Astrocyte (in vitro differentiated cells and primary cell): Measurements from ENCODE around the gene TRMT1. TPM values are rescaled to one million over a fixed set of nuclear protein-coding genes. Genes with fewer than 3 reads are reported as not detected.
A peak's percentile ranks its signal among the peaks of the same experiment; 100 is the strongest.

ENCODE experiments used
- DNase-seq: peaks from one replicate; pipeline ENCODE4 v3.0.0-alpha.2; 2010; ENCODE audit warnings: low read depth
- FAIRE-seq: peaks from 2 replicates; lab custom pipeline; 2011; peaks lifted over from hg19 to GRCh38; lab: Jason Lieb, UNC
- H2AFZ ChIP-seq: 2 replicates; pipeline ENCODE4 v1.6.0; 2012; ENCODE audit warnings: low read depth, low read length, inconsistent platforms
- H3K27ac ChIP-seq: 2 replicates; pipeline ENCODE4 v1.5.1; 2011; ENCODE audit warnings: low read depth, low read length, inconsistent platforms
- H3K27me3 ChIP-seq: 2 replicates; pipeline ENCODE4 v1.6.0; 2011; ENCODE audit warnings: low read length, inconsistent platforms; ENCODE audit not compliant: insufficient read depth
- H3K36me3 ChIP-seq: 2 replicates; pipeline ENCODE4 v1.5.1; 2011; ENCODE audit warnings: low read length, inconsistent platforms; ENCODE audit not compliant: insufficient read depth
- H3K4me1 ChIP-seq: 2 replicates; pipeline ENCODE4 v1.5.1; 2011; ENCODE audit warnings: low read length, inconsistent platforms; ENCODE audit not compliant: insufficient read depth
- H3K4me2 ChIP-seq: 2 replicates; pipeline ENCODE4 v1.6.0; 2012; ENCODE audit warnings: low read length, inconsistent platforms
- H3K4me3 ChIP-seq: 2 replicates; pipeline ENCODE4 v1.5.1; 2011; ENCODE audit warnings: low read depth, mild to moderate bottlenecking, low read length, inconsistent platforms; ENCODE audit not compliant: insufficient read depth
- H3K79me2 ChIP-seq: 2 replicates; pipeline ENCODE4 v1.6.0; 2012; ENCODE audit warnings: mild to moderate bottlenecking, low read length, inconsistent platforms; ENCODE audit not compliant: insufficient read depth
- H3K9ac ChIP-seq: 2 replicates; pipeline ENCODE4 v1.6.0; 2012; ENCODE audit warnings: mild to moderate bottlenecking, low read length, inconsistent platforms
- H3K9me3 ChIP-seq: 2 replicates; pipeline ENCODE4 v1.5.1; 2012; ENCODE audit warnings: low read depth, mild to moderate bottlenecking, low read length, inconsistent platforms; ENCODE audit not compliant: insufficient read depth
- H4K20me1 ChIP-seq: 2 replicates; pipeline ENCODE4 v1.6.0; 2012; ENCODE audit warnings: low read length, inconsistent platforms; ENCODE audit not compliant: insufficient read depth
- H3K27ac Mint-ChIP-seq: one replicate; pipeline ENCODE4 v1.8.0; 2021; ENCODE audit warnings: mild to moderate bottlenecking, mixed read lengths; ENCODE audit not compliant: unreplicated experiment
- H3K27me3 Mint-ChIP-seq: one replicate; pipeline ENCODE4 v1.8.0; 2021; ENCODE audit warnings: low read depth, mixed read lengths; ENCODE audit not compliant: unreplicated experiment
- H3K36me3 Mint-ChIP-seq: one replicate; pipeline ENCODE4 v1.8.0; 2021; ENCODE audit warnings: low read depth, mixed read lengths; ENCODE audit not compliant: unreplicated experiment
- H3K4me1 Mint-ChIP-seq: one replicate; pipeline ENCODE4 v1.8.0; 2021; ENCODE audit warnings: low read depth, mixed read lengths; ENCODE audit not compliant: unreplicated experiment
- H3K4me3 Mint-ChIP-seq: one replicate; pipeline ENCODE4 v1.8.0; 2021; ENCODE audit warnings: mild to moderate bottlenecking, moderate library complexity, mixed read lengths; ENCODE audit not compliant: unreplicated experiment
- H3K9me3 Mint-ChIP-seq: one replicate; pipeline ENCODE4 v1.8.0; 2021; ENCODE audit warnings: mild to moderate bottlenecking, mixed read lengths; ENCODE audit not compliant: unreplicated experiment
- EZH2 ChIP-seq: IDR thresholded peaks from 2 replicates; pipeline ENCODE4 v1.6.1; 2012; ENCODE audit warnings: mild to moderate bottlenecking, low read length, inconsistent platforms; ENCODE audit not compliant: insufficient read depth
- total RNA-seq: library from RNA; stranded (reverse); gene quantifications from 2 replicates; pipeline ENCODE4 v1.2.1, GENCODE V29; 2021
- TF ChIP-seq, protein P1 (sequence below): IDR thresholded peaks from 2 replicates; pipeline ENCODE4 v1.5.1; 2011; ENCODE audit warnings: low read depth, mild to moderate bottlenecking, inconsistent platforms, low read length, moderate library complexity; ENCODE audit not compliant: insufficient read depth

The TRMT1 gene
- total RNA-seq, 1 donor from 2014 or later = 43.3 TPM

DNA sequence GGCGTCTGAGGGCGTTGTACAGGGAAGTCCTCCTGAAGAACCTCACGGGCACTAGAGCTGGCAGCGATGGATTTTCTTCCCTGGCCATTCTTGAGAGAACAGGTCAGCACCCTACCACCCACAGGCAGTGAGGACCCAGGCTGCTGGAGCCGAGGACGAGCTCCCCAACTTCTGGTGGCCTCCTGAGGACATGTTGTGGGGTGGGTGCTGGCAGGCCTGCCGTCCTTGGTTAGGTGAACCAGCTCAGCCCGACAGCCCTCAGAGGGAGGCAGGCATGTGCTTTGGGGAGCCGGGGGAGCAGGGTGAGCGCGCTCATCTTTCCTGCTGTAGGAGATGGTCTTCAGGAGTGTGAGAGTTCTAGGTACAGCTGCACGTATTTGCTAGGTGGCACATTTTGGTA lies 29.2 kb downstream of the TRMT1 start:
- H3K4me1 ChIP-seq = peaks cover 35% of the 10 kb centered on the region
- no peak overlapping the region for H3K4me3 Mint-ChIP-seq
- no peak overlapping the region for H3K4me2 ChIP-seq
- no peak overlapping the region for H3K4me3 ChIP-seq
- FAIRE-seq (no peak), DNase-seq (no peak)
- H3K27me3 Mint-ChIP-seq = peaks cover 48% of the 10 kb centered on the region
- H3K79me2 ChIP-seq = peaks cover 14% of the 10 kb centered on the region
- H3K4me1 Mint-ChIP-seq = peaks cover 28% of the 10 kb centered on the region
- no peaks in the 10 kb centered on the region for H3K9me3 ChIP-seq
- peaks cover 12% of the 10 kb centered on the region for H3K36me3 Mint-ChIP-seq
- no peaks in the 10 kb centered on the region for H3K27me3 ChIP-seq
- peaks cover 2% of the 10 kb centered on the region for H3K36me3 ChIP-seq
- no peak overlapping the region for H3K27ac Mint-ChIP-seq
- H3K9me3 Mint-ChIP-seq = no peaks in the 10 kb centered on the region
- no peak overlapping the region for H2AFZ ChIP-seq
- TF ChIP-seq EZH2 = no peak
- TF ChIP-seq, protein P1, sequence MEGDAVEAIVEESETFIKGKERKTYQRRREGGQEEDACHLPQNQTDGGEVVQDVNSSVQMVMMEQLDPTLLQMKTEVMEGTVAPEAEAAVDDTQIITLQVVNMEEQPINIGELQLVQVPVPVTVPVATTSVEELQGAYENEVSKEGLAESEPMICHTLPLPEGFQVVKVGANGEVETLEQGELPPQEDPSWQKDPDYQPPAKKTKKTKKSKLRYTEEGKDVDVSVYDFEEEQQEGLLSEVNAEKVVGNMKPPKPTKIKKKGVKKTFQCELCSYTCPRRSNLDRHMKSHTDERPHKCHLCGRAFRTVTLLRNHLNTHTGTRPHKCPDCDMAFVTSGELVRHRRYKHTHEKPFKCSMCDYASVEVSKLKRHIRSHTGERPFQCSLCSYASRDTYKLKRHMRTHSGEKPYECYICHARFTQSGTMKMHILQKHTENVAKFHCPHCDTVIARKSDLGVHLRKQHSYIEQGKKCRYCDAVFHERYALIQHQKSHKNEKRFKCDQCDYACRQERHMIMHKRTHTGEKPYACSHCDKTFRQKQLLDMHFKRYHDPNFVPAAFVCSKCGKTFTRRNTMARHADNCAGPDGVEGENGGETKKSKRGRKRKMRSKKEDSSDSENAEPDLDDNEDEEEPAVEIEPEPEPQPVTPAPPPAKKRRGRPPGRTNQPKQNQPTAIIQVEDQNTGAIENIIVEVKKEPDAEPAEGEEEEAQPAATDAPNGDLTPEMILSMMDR = no peak
- H3K27ac ChIP-seq = no peak overlapping the region
- H3K9ac ChIP-seq = no peak overlapping the region
- H4K20me1 ChIP-seq = peaks cover 34% of the 10 kb centered on the region

DNA sequence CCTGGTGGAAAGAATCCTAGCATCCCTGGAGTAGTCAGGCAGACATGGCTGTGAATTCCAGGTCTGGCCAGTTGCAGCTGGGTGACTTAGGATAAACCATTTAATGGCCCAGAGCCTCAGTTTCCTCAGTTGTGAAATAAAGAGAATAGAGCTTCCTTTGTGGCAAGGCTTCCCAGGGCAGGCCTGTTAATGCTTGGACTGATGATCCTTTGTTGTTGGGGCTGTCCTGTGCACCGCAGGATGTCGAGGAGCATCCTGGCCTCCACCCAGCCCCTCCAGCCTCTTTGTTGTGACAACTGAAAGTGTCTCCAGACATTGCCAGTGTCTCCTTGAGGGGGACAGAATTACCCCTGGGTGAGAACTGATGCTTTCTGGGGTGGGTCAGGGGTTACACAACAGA lies 30.2 kb downstream of the TRMT1 start:
- Histone ChIP-seq H2AFZ (no peak overlapping the region), H3K4me2 (no peak overlapping the region), H3K79me2 (peaks cover 14% of the 10 kb centered on the region), H3K36me3 (peaks cover 2% of the 10 kb centered on the region), H3K9ac (no peak overlapping the region), H3K9me3 (no peaks in the 10 kb centered on the region), H3K4me1 (peaks cover 30% of the 10 kb centered on the region), H3K27me3 (no peaks in the 10 kb centered on the region), H3K4me3 (no peak overlapping the region), H4K20me1 (peaks cover 35% of the 10 kb centered on the region), H3K27ac (no peak overlapping the region)
- Mint-ChIP-seq H3K4me3 (no peak overlapping the region), H3K27ac (peak overlapping the region; percentile 51), H3K27me3 (peaks cover 54% of the 10 kb centered on the region), H3K9me3 (no peaks in the 10 kb centered on the region), H3K4me1 (peaks cover 23% of the 10 kb centered on the region), H3K36me3 (peaks cover 12% of the 10 kb centered on the region)
- no peak for TF ChIP-seq EZH2
- TF ChIP-seq, protein P1 = no peak
- DNase-seq (no peak), FAIRE-seq (no peak)

DNA sequence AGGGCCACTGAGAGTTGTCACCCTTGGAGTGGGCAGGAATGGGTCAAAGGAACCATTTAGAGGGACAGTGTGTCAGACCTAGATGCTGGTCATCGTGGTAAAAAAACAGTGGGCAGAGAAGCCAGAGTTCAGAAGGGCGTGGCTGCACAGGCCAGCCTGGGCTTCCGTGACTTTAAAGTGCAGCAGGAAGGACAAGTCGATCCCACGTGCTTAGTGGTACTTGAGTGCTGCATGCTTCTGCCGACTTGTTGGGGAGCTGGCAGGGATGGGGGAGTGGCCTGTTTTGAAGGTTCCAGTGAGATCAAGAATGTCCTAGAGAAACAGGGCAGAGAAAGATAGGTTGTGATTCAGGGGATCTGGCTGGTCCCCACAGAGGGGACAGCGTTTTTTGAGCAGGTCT lies 30.9 kb downstream of the TRMT1 start:
- peaks cover 55% of the 10 kb centered on the region for H3K27me3 Mint-ChIP-seq
- Histone ChIP-seq H3K79me2 (peaks cover 14% of the 10 kb centered on the region), H2AFZ (no peak overlapping the region), H3K27me3 (no peaks in the 10 kb centered on the region), H3K4me2 (no peak overlapping the region), H3K27ac (no peak overlapping the region), H3K4me1 (peaks cover 23% of the 10 kb centered on the region), H3K36me3 (peaks cover 2% of the 10 kb centered on the region), H3K9ac (no peak overlapping the region), H3K9me3 (no peaks in the 10 kb centered on the region), H4K20me1 (peaks cover 35% of the 10 kb centered on the region), H3K4me3 (no peak overlapping the region)
- H3K4me3 Mint-ChIP-seq = no peak overlapping the region
- DNase-seq (no peak), FAIRE-seq (no peak)
- no peak overlapping the region for H3K27ac Mint-ChIP-seq
- H3K4me1 Mint-ChIP-seq = peaks cover 17% of the 10 kb centered on the region
- TF ChIP-seq, protein P1 = no peak
- TF ChIP-seq EZH2 = no peak
- peaks cover 11% of the 10 kb centered on the region for H3K36me3 Mint-ChIP-seq
- H3K9me3 Mint-ChIP-seq = no peaks in the 10 kb centered on the region
